ENCODE measurements around the gene AGPAT4. TPM values are rescaled to one million over a fixed set of nuclear protein-coding genes. Genes with fewer than 3 reads are reported as not detected.

The AGPAT4 gene
- polyA plus RNA-seq, 2 of the 4 experiments (the other 2 are of a cell fraction), result 2.1 to 3.7 TPM

- FAIRE-seq (no peak), ATAC-seq (peak in 1 of 2 experiments; percentile 31; a peak in 2 of 6 replicates), DNase-seq (ENCODE audit: low read depth in 1 of 2, low spot score in 1 of 2) (no peak)
- ChIA-PET CTCF (no interaction called here), POLR2A (no interaction called here)
- Histone ChIP-seq H3K27ac (peak overlapping the region in 1 of 2 experiments; percentile 24; a peak in 1 of 6 replicates), H3K4me1 (peaks cover 5% of the 10 kb centered on the region; the same call in 1 of the 3 replicates), H3K9me3 (no peaks in the 10 kb centered on the region), H3K4me2 (no peak overlapping the region), H3K4me3 (no peak overlapping the region)
- WGBS (ENCODE audit: missing lambda C conversion rate), result 69% methylated on average over 7 of the region's 7 CpGs
- TF ChIP-seq HOXA7 (CRISPR knock-in tag; IDR thresholded peaks at IDR 0.05) (no peak), USF2 (IDR thresholded peaks at IDR 0.05) (no peak), MAZ (IDR thresholded peaks at IDR 0.05; ENCODE audit: borderline replicate concordance, low read depth, low read length) (no peak), CBX8 (IDR thresholded peaks at IDR 0.05) (no peak), NR3C1 (IDR thresholded peaks at IDR 0.05) (no peak), MAX (IDR thresholded peaks at IDR 0.05) (no peak), CTCF (IDR thresholded peaks at IDR 0.05) (no peak), RCOR1 (IDR thresholded peaks at IDR 0.05; ENCODE audit: low read depth, low read length) (no peak), EHMT2 (IDR thresholded peaks at IDR 0.05; ENCODE audit: low read depth) (no peak), ELK1 (IDR thresholded peaks at IDR 0.05; ENCODE audit: low read depth, low read length) (no peak), EP300 (IDR thresholded peaks at IDR 0.05) (no peak)
These were observed 44.8 kb downstream of the AGPAT4 start for GRCh38 chr6:161228921-161229591.

GRCh38 chr6:161228096-161228495, 45.8 kb downstream of the AGPAT4 start:
- no peak overlapping the region for H3K4me3 ChIP-seq
- H3K4me2 ChIP-seq, result no peak overlapping the region
- TF ChIP-seq KDM1A (IDR thresholded peaks at IDR 0.05; ENCODE audit: low read depth) (no peak), USF2 (IDR thresholded peaks at IDR 0.05) (no peak), FOSB (CRISPR knock-in tag; IDR thresholded peaks at IDR 0.05) (no peak), SREBF2 (IDR thresholded peaks at IDR 0.05) (no peak), RCOR1 (IDR thresholded peaks at IDR 0.05; ENCODE audit: low read depth, low read length) (no peak), ELK1 (IDR thresholded peaks at IDR 0.05; ENCODE audit: low read depth, low read length) (no peak), RARB (CRISPR knock-in tag; IDR thresholded peaks at IDR 0.05) (no peak), HOXB13 (CRISPR knock-in tag; IDR thresholded peaks at IDR 0.05; ENCODE audit: low read depth) (no peak), RNF2 (IDR thresholded peaks at IDR 0.05; ENCODE audit: borderline replicate concordance, low read depth) (no peak), HES2 (IDR thresholded peaks at IDR 0.05) (no peak), ESRRA (IDR thresholded peaks at IDR 0.05; ENCODE audit: borderline replicate concordance, low read length) (no peak), ZNF302 (CRISPR knock-in tag; IDR thresholded peaks at IDR 0.05) (no peak), CHD4 (IDR thresholded peaks at IDR 0.05; ENCODE audit: borderline replicate concordance) (no peak), PHF8 (IDR thresholded peaks at IDR 0.05; ENCODE audit: borderline replicate concordance, low read depth) (no peak), CBX2 (IDR thresholded peaks at IDR 0.05; ENCODE audit: borderline replicate concordance, low read depth) (no peak), HMGXB4 (CRISPR knock-in tag; IDR thresholded peaks at IDR 0.05; ENCODE audit: borderline replicate concordance) (no peak), TP53 (CRISPR knock-in tag; IDR thresholded peaks at IDR 0.05) (no peak), KDM5A (IDR thresholded peaks at IDR 0.05) (no peak), E2F6 (IDR thresholded peaks at IDR 0.05; ENCODE audit: borderline replicate concordance, low read depth) (no peak)
- 91% methylated on average over 6 of the region's 6 CpGs for WGBS (ENCODE audit: missing lambda C conversion rate)
- FAIRE-seq (no peak), DNase-seq (ENCODE audit: low read depth in 1 of 2, low spot score in 1 of 2) (no peak), ATAC-seq (no peak)
- H3K4me1 ChIP-seq, result 0 out of 3 replicates have a peak, but pooled peaks cover 4% of the 10 kb centered on the region
- ChIA-PET CTCF (no interaction called here), POLR2A (no interaction called here)
- no peak overlapping the region for H3K27ac ChIP-seq
- H3K9me3 ChIP-seq, result no peaks in the 10 kb centered on the region

All from A549 (cell line).